ENCODE results near the gene NUP35. TPM values are rescaled to one million over a fixed set of nuclear protein-coding genes. Genes with fewer than 3 reads are reported as not detected.

Gene NUP35
- total RNA-seq, 3 donors from 2014 or later (not counting 1 experiment from before 2014, with no cell fraction given), result 10.5 to 14.0 (median 12.7) TPM

- Histone ChIP-seq H3K27me3 (ENCODE audit: control insufficient read depth, insufficient read depth, low read length) (no peaks in the 10 kb centered on the region), H3K9me3 (ENCODE audit: control insufficient read depth, insufficient read depth, low read length) (no peaks in the 10 kb centered on the region), H3K36me3 (ENCODE audit: control insufficient read depth, insufficient read depth, low read length) (no peaks in the 10 kb centered on the region), H3K27ac (ENCODE audit: low read length) (no peak overlapping the region), H3K4me1 (ENCODE audit: control insufficient read depth, insufficient read depth, low read length) (no peaks in the 10 kb centered on the region), H3K4me3 (ENCODE audit: low read length) (no peak overlapping the region)
- Mint-ChIP-seq H3K4me1 (no peaks in the 10 kb centered on the region), H3K27me3 (ENCODE audit: low read depth in 2 of 2) (no peaks in the 10 kb centered on the region), H3K9me3 (no peaks in the 10 kb centered on the region), H3K4me3 (no peak overlapping the region), H3K36me3 (no peaks in the 10 kb centered on the region), H3K27ac (no peak overlapping the region)
- ATAC-seq (no peak), DNase-seq (no peak)
- intact Hi-C loops (cut with micrococcal nuclease), result no loop called here
- 100% methylated on average over 1 of the region's 1 CpG for WGBS (ENCODE audit: insufficient coverage)
- TF ChIP-seq CTCF (IDR thresholded peaks at IDR 0.05), result no peak
Measured at GRCh38 chr2:183209395-183210028, 85.3 kb downstream of the NUP35 start.

Other genes starting within 250 kb of the NUP35 start
- 10 to 100 TPM in 2 of 3 donors, 1 to 10 TPM in 1; 8.4 to 12.3 (median 10.4) TPM for gene NCKAP1, start 86.0 kb upstream of the NUP35 start, total RNA-seq
- gene DUSP19, start 45.7 kb upstream of the NUP35 start, total RNA-seq, result 1 to 10 TPM; 1.0 to 1.1 (median 1.1) TPM